Activated CD8-positive, alpha-beta memory T cell treated with anti-CD3 and anti-CD28 coated beads, Interleukin-2, amount 10 ng/mL, durations not matched to agents 7 days and 5 days (primary cell): ENCODE measurements around the gene ALDH16A1. TPM values are rescaled to one million over a fixed set of nuclear protein-coding genes. Genes with fewer than 3 reads are reported as not detected.
"Not testable (repeated sequence)": the region's sequence is repeated elsewhere in the genome, so short reads cannot be mapped to it uniquely, and the experiment has no call there.

Source experiments
- ATAC-seq: fragments of 150-1000 bp; cut with Tn5 transposase; one replicate; pipeline ENCODE4 v1.10.0; 2021; ENCODE audit warnings: moderate library complexity
- CTCF ChIA-PET: fragments of 350-600 bp; sonication (Branson Sonifier 250); formaldehyde crosslinking; loops from one replicate; lab custom pipeline; 2021; ENCODE audit warnings: antibody characterized with exemption; lab: Charles Lee
- DNase-seq: peaks from one replicate; pipeline ENCODE4 v3.0.0-alpha.2; 2020
- H3K27ac Mint-ChIP-seq: one replicate; pipeline ENCODE4 v1.8.0; 2021; ENCODE audit warnings: mild to moderate bottlenecking, mixed read lengths
- H3K27me3 Mint-ChIP-seq: one replicate; pipeline ENCODE4 v1.8.0; 2021; ENCODE audit warnings: mixed read lengths
- H3K36me3 Mint-ChIP-seq: one replicate; pipeline ENCODE4 v1.8.0; 2021; ENCODE audit warnings: mild to moderate bottlenecking, mixed read lengths
- H3K4me1 Mint-ChIP-seq: one replicate; pipeline ENCODE4 v1.8.0; 2021; ENCODE audit warnings: mixed read lengths
- H3K4me3 Mint-ChIP-seq: one replicate; pipeline ENCODE4 v1.8.0; 2021; ENCODE audit warnings: mild to moderate bottlenecking, moderate library complexity, mixed read lengths
- H3K9me3 Mint-ChIP-seq: one replicate; pipeline ENCODE4 v1.8.0; 2022; ENCODE audit warnings: low read depth, mixed read lengths
- total RNA-seq, 2 experiments: library from RNA; stranded (reverse); gene quantifications; one replicate each; pipeline ENCODE4 v1.2.3, GENCODE V29; 2021

The ALDH16A1 gene
- total RNA-seq, 2 experiments from 2014 or later = 37.2 to 45.2 TPM

- Mint-ChIP-seq H3K4me1 (peaks cover 25% of the 10 kb centered on the region), H3K4me3 (peak overlapping the region; percentile 39), H3K27ac (no peak overlapping the region), H3K9me3 (no peaks in the 10 kb centered on the region), H3K27me3 (peaks cover 93% of the 10 kb centered on the region), H3K36me3 (peaks cover 3% of the 10 kb centered on the region)
- DNase-seq = peak; percentile 84
- ATAC-seq = peak; percentile 61
- CTCF ChIA-PET = interaction anchor here (0.6 to 2.2 kb wide), 12 partner anchors 10 to 211 kb away, joined by 3 to 10 read pairs (median 4); partner anchors contain the start of genes GFY, KASH5 and PIH1D1
Observed at GRCh38 chr19:49436381-49437017, 16.5 kb upstream of the ALDH16A1 start.

GRCh38 chr19:49437231-49437630, 15.8 kb upstream of the ALDH16A1 start:
- DNase-seq = no peak
- Mint-ChIP-seq H3K27ac (no peak overlapping the region), H3K9me3 (no peaks in the 10 kb centered on the region), H3K4me3 (no peak overlapping the region), H3K36me3 (no peaks in the 10 kb centered on the region), H3K27me3 (peaks cover 95% of the 10 kb centered on the region), H3K4me1 (peaks cover 29% of the 10 kb centered on the region)
- CTCF ChIA-PET = interaction anchor here (1.1 to 2.2 kb wide), 4 partner anchors 13 to 211 kb away, joined by 3 to 10 read pairs (median 6); partner anchors contain the start of genes GFY and KASH5
- no peak for ATAC-seq

- no peak overlapping the region for H3K27ac Mint-ChIP-seq
- H3K4me3 Mint-ChIP-seq = no peak overlapping the region
- no peak for ATAC-seq
- no peak for DNase-seq
- H3K36me3 Mint-ChIP-seq = no peaks in the 10 kb centered on the region
- peaks cover 88% of the 10 kb centered on the region for H3K27me3 Mint-ChIP-seq
- H3K9me3 Mint-ChIP-seq = no peaks in the 10 kb centered on the region
- H3K4me1 Mint-ChIP-seq = peaks cover 31% of the 10 kb centered on the region
- CTCF ChIA-PET = no interaction called here
Observed at GRCh38 chr19:49438261-49438660, 14.8 kb upstream of the ALDH16A1 start.

- no peak overlapping the region for H3K4me3 Mint-ChIP-seq
- DNase-seq = no peak
- H3K9me3 Mint-ChIP-seq = no peaks in the 10 kb centered on the region
- H3K27ac Mint-ChIP-seq = no peak overlapping the region
- peaks cover 73% of the 10 kb centered on the region for H3K27me3 Mint-ChIP-seq
- CTCF ChIA-PET = interaction anchor here (0.7 to 1.4 kb wide), 4 partner anchors 15 to 48 kb away, joined by 3 to 4 read pairs (median 3); partner anchors contain the start of gene GFY
- ATAC-seq = no peak
- H3K4me1 Mint-ChIP-seq = peaks cover 35% of the 10 kb centered on the region
- no peaks in the 10 kb centered on the region for H3K36me3 Mint-ChIP-seq
Observed at GRCh38 chr19:49439836-49440235, 13.2 kb upstream of the ALDH16A1 start.

GRCh38 chr19:49440439-49441209, 12.4 kb upstream of the ALDH16A1 start:
- CTCF ChIA-PET = interaction anchor here (0.8 to 2.6 kb wide), 5 partner anchors 14 to 49 kb away, joined by 3 to 31 read pairs (median 5); partner anchors contain the start of gene GFY
- Mint-ChIP-seq H3K4me1 (peaks cover 41% of the 10 kb centered on the region), H3K27me3 (peaks cover 65% of the 10 kb centered on the region), H3K27ac (no peak overlapping the region), H3K4me3 (peak overlapping the region; percentile 11), H3K9me3 (no peaks in the 10 kb centered on the region), H3K36me3 (no peaks in the 10 kb centered on the region)
- ATAC-seq = no peak
- DNase-seq = no peak

- H3K27ac Mint-ChIP-seq = no peak within 1 kb of the TSS
- peaks cover 41% of the 10 kb centered on the region for H3K4me1 Mint-ChIP-seq
- peak within 1 kb of the TSS; percentile 78 for H3K4me3 Mint-ChIP-seq
- DNase-seq (peak; percentile 70), ATAC-seq (peak; percentile 11)
- H3K9me3 Mint-ChIP-seq = no peaks in the 10 kb centered on the region
- no peaks in the 10 kb centered on the region for H3K36me3 Mint-ChIP-seq
- CTCF ChIA-PET = interaction anchor here (0.6 to 2.6 kb wide), 8 partner anchors 13 to 141 kb away, joined by 3 to 31 read pairs (median 4); partner anchors contain the start of gene GFY
- H3K27me3 Mint-ChIP-seq = peaks cover 57% of the 10 kb centered on the region
Observed at GRCh38 chr19:49441210-49441959, 11.6 kb upstream of the ALDH16A1 start, which contains the start of gene SLC17A7. TSS of gene SLC17A7 (minus strand) at chr19:49441527. CDS start at chr19:49441379, 148 bp downstream.

- peaks cover 5% of the 10 kb centered on the region for H3K36me3 Mint-ChIP-seq
- H3K4me1 Mint-ChIP-seq = peaks cover 41% of the 10 kb centered on the region
- no peaks in the 10 kb centered on the region for H3K9me3 Mint-ChIP-seq
- H3K27me3 Mint-ChIP-seq = peaks cover 52% of the 10 kb centered on the region
- CTCF ChIA-PET = interaction anchor here (0.6 to 2.6 kb wide), 8 partner anchors 13 to 141 kb away, joined by 3 to 31 read pairs (median 7); no protein-coding TSS in a partner anchor
- no peak for ATAC-seq
- H3K27ac Mint-ChIP-seq = no peak overlapping the region
- DNase-seq = no peak
- H3K4me3 Mint-ChIP-seq = peak overlapping the region; percentile 78
Observed at GRCh38 chr19:49441960-49442350, 11.1 kb upstream of the ALDH16A1 start.

GRCh38 chr19:49442354-49442753, 10.7 kb upstream of the ALDH16A1 start:
- no peaks in the 10 kb centered on the region for H3K9me3 Mint-ChIP-seq
- H3K27me3 Mint-ChIP-seq = peaks cover 48% of the 10 kb centered on the region
- peak overlapping the region; percentile 80 for H3K27ac Mint-ChIP-seq
- peaks cover 43% of the 10 kb centered on the region for H3K4me1 Mint-ChIP-seq
- no peak for ATAC-seq
- H3K36me3 Mint-ChIP-seq = peaks cover 6% of the 10 kb centered on the region
- H3K4me3 Mint-ChIP-seq = peak overlapping the region; percentile 78
- CTCF ChIA-PET = interaction anchor here (0.6 to 2.6 kb wide), 15 partner anchors 9 to 180 kb away, joined by 3 to 31 read pairs (median 5); partner anchors contain the start of gene PIH1D1
- peak; percentile 56 for DNase-seq

GRCh38 chr19:49442771-49443365, 10.2 kb upstream of the ALDH16A1 start:
- no peaks in the 10 kb centered on the region for H3K9me3 Mint-ChIP-seq
- H3K27ac Mint-ChIP-seq = peak overlapping the region; percentile 80
- ATAC-seq (peak; percentile 50), DNase-seq (peak; percentile 86)
- H3K4me1 Mint-ChIP-seq = peaks cover 45% of the 10 kb centered on the region
- H3K27me3 Mint-ChIP-seq = peaks cover 42% of the 10 kb centered on the region
- CTCF ChIA-PET = interaction anchor here (0.6 to 2.6 kb wide), 17 partner anchors 9 to 222 kb away, joined by 3 to 31 read pairs (median 4); partner anchors contain the start of gene PIH1D1
- peaks cover 6% of the 10 kb centered on the region for H3K36me3 Mint-ChIP-seq
- peak overlapping the region; percentile 78 for H3K4me3 Mint-ChIP-seq

- ATAC-seq (peak; percentile 85), DNase-seq (peak; percentile 96)
- Mint-ChIP-seq H3K4me1 (peaks cover 51% of the 10 kb centered on the region), H3K36me3 (peaks cover 11% of the 10 kb centered on the region), H3K9me3 (no peaks in the 10 kb centered on the region), H3K4me3 (peak overlapping the region; percentile 78), H3K27ac (peak overlapping the region; percentile 80), H3K27me3 (peaks cover 36% of the 10 kb centered on the region)
- CTCF ChIA-PET = interaction anchor here (0.6 to 2.8 kb wide), 22 partner anchors 8 to 222 kb away, joined by 3 to 39 read pairs (median 4); partner anchors contain the start of genes ALDH16A1 and PIH1D1
Observed at GRCh38 chr19:49443366-49444099, 9.5 kb upstream of the ALDH16A1 start.

GRCh38 chr19:49444100-49444700, 8.8 kb upstream of the ALDH16A1 start:
- Mint-ChIP-seq H3K27me3 (peaks cover 30% of the 10 kb centered on the region), H3K27ac (peak overlapping the region; percentile 80), H3K36me3 (peaks cover 15% of the 10 kb centered on the region), H3K4me1 (peaks cover 54% of the 10 kb centered on the region), H3K4me3 (peak overlapping the region; percentile 78)
- CTCF ChIA-PET = interaction anchor here (0.7 to 2.8 kb wide), 10 partner anchors 9 to 120 kb away, joined by 3 to 39 read pairs (median 5); partner anchors contain the start of genes ALDH16A1 and FLT3LG
- DNase-seq, ATAC-seq, H3K9me3 Mint-ChIP-seq: not testable (repeated sequence)
